CD14-positive monocyte (primary cell): ENCODE results near the gene GPD2. TPM values are rescaled to one million over a fixed set of nuclear protein-coding genes. Genes with fewer than 3 reads are reported as not detected.

Experiments
- DNase-seq, 3 donors: peaks; one replicate each; pipeline ENCODE4 v3.0.0-alpha.2; 2011 to 2022
- H2AFZ ChIP-seq: 2 replicates; pipeline ENCODE4 v1.6.0; 2012; ENCODE audit warnings: mild to moderate bottlenecking, low read depth, low read length, inconsistent platforms; ENCODE audit not compliant: insufficient read depth, poor library complexity, severe bottlenecking
- H3K27ac ChIP-seq, 2 donors: 1 replicate in 1 of 2; 2 replicates in 1 of 2; pipeline ENCODE4 v1.5.1; 2012 to 2013; ENCODE audit warnings: low read length in 2 of 2, control low read depth in 1 of 2, inconsistent platforms in 1 of 2, low read depth in 1 of 2, mild to moderate bottlenecking in 1 of 2
- H3K27me3 ChIP-seq, 2 donors: one replicate each; pipeline versions ENCODE4 v1.6.0 to v1.6.1; 2011 to 2013; ENCODE audit warnings: low read length in 2 of 2; ENCODE audit not compliant: control insufficient read depth in 2 of 2, insufficient read depth in 2 of 2
- H3K36me3 ChIP-seq, 2 donors: replicated peaks in 1 of 2; 1 replicate in 1 of 2; 2 replicates in 1 of 2; pipeline versions ENCODE4 v1.5.1 to v1.6.1; 2012 to 2013; ENCODE audit warnings: low read length in 2 of 2, control low read depth in 1 of 2, inconsistent platforms in 1 of 2, mild to moderate bottlenecking in 1 of 2; ENCODE audit not compliant: insufficient read depth in 2 of 2, control insufficient read depth in 1 of 2
- H3K4me1 ChIP-seq, 2 donors: 1 replicate in 1 of 2; 2 replicates in 1 of 2; pipeline versions ENCODE4 v1.5.1 to v1.6.1; 2012 to 2013; ENCODE audit warnings: low read length in 2 of 2, control low read depth in 1 of 2, inconsistent platforms in 1 of 2, mild to moderate bottlenecking in 1 of 2, moderate library complexity in 1 of 2; ENCODE audit not compliant: insufficient read depth in 2 of 2, control insufficient read depth in 1 of 2
- H3K4me2 ChIP-seq: replicated peaks from 2 replicates; pipeline ENCODE3; 2012; ENCODE audit warnings: low read length, moderate library complexity, mild to moderate bottlenecking; ENCODE audit not compliant: poor library complexity, severe bottlenecking; ENCODE audit errors: extremely low read depth
- H3K4me3 ChIP-seq, 3 experiments: fragments of 200-600 bp in 1 of 3; sonication (generic) in 1 of 3; replicated peaks in 1 of 3; 1 replicate in 2 of 3; 2 replicates in 1 of 3; pipeline ENCODE4 v1.5.1; 2011 to 2013; ENCODE audit warnings: low read length in 3 of 3, mild to moderate bottlenecking in 3 of 3, control low read depth in 2 of 3, low read depth in 2 of 3, inconsistent platforms in 1 of 3, moderate library complexity in 1 of 3
- H3K79me2 ChIP-seq: 2 replicates; pipeline ENCODE4 v1.6.0; 2012; ENCODE audit warnings: mild to moderate bottlenecking, control low read depth, inconsistent platforms, low read length, moderate library complexity; ENCODE audit not compliant: insufficient read depth
- H3K9ac ChIP-seq: 2 replicates; pipeline ENCODE4 v1.6.0; 2017; ENCODE audit warnings: low read length, mild to moderate bottlenecking; ENCODE audit not compliant: insufficient read depth, poor library complexity, severe bottlenecking
- H3K9me3 ChIP-seq, 2 donors: replicated peaks in 1 of 2; 1 replicate in 1 of 2; 2 replicates in 1 of 2; pipeline versions ENCODE4 v1.5.1 to v1.6.1; 2012 to 2013; ENCODE audit warnings: low read length in 2 of 2, control low read depth in 1 of 2; ENCODE audit not compliant: control insufficient read depth in 1 of 2, insufficient read depth in 1 of 2
- H4K20me1 ChIP-seq: 2 replicates; pipeline ENCODE4 v1.6.0; 2012; ENCODE audit warnings: mild to moderate bottlenecking, low read length, control low read depth, moderate library complexity; ENCODE audit not compliant: insufficient read depth
- H3K27ac Mint-ChIP-seq, 7 donors: one replicate each; pipeline ENCODE4 v1.8.0; 2020; ENCODE audit warnings: mild to moderate bottlenecking in 7 of 7, mixed read lengths in 7 of 7, moderate library complexity in 6 of 7, inconsistent platforms in 2 of 7
- H3K27me3 Mint-ChIP-seq, 3 donors: one replicate each; pipeline ENCODE4 v1.8.0; 2021 to 2022; ENCODE audit warnings: low read depth in 3 of 3, mild to moderate bottlenecking in 3 of 3, mixed read lengths in 3 of 3, moderate library complexity in 3 of 3, inconsistent platforms in 1 of 3
- H3K36me3 Mint-ChIP-seq, 2 donors: one replicate each; pipeline ENCODE4 v1.8.0; 2020; ENCODE audit warnings: mixed read lengths in 2 of 2, inconsistent platforms in 1 of 2, mild to moderate bottlenecking in 1 of 2
- H3K4me1 Mint-ChIP-seq: one replicate; pipeline ENCODE4 v1.8.0; 2020; ENCODE audit warnings: mild to moderate bottlenecking, mixed read lengths
- H3K4me3 Mint-ChIP-seq, 2 donors: one replicate each; pipeline ENCODE4 v1.8.0; 2020; ENCODE audit warnings: mild to moderate bottlenecking in 2 of 2, mixed read lengths in 2 of 2, moderate library complexity in 1 of 2
- H3K9me3 Mint-ChIP-seq, 7 donors: one replicate each; pipeline ENCODE4 v1.8.0; 2020 to 2022; ENCODE audit warnings: mixed read lengths in 7 of 7, mild to moderate bottlenecking in 6 of 7, moderate library complexity in 6 of 7, inconsistent platforms in 2 of 7
- CTCF ChIP-seq: fragments of 200-600 bp; IDR thresholded peaks from one replicate; pipeline ENCODE4 v1.8.0; 2022; ENCODE audit warnings: antibody characterized with exemption, mild to moderate bottlenecking
- WGBS: methylation state at CpG from one replicate; pipeline ENCODE4 v1.1.5; 2013; ENCODE audit warnings: missing lambda C conversion rate; ENCODE audit not compliant: insufficient coverage; 5-methylcytosine and 5-hydroxymethylcytosine counted together
- intact Hi-C, 2 donors: fragments of 100-400 bp; cut with micrococcal nuclease; formaldehyde crosslinking; loops; one replicate each; pipeline versions ENCODE4 v1.15.0 to v1.15.1; 2023
- polyA plus RNA-seq, 3 donors: library from polyadenylated mRNA; depleted of rRNA in 1 of 3; unstranded in 2 of 3; stranded (reverse) in 1 of 3; fragments of 300-500 nt in 2 of 3; fragments of >200 nt in 1 of 3; fragmentation: Illumina TruSeq in 2 of 3; gene quantifications; 1 replicate in 2 of 3; 2 replicates in 1 of 3; pipeline ENCODE4 v1.2.3, GENCODE V29; 2012 to 2021

The GPD2 gene
- polyA plus RNA-seq, 3 donors, result 13.4 to 17.1 (median 14.5) TPM

- no CpG with 5 or more reads among the region's 2 CpGs for WGBS
Measured at GRCh38 chr2:156586621-156587020, 150.4 kb downstream of the GPD2 start.

GRCh38 chr2:156589381-156590079 is 153.4 kb downstream of the GPD2 start:
- H3K4me1 Mint-ChIP-seq, result peaks cover 5% of the 10 kb centered on the region
- DNase-seq, result peak; percentile 3 to 13 (median 6)
- Histone ChIP-seq H4K20me1 (no peaks in the 10 kb centered on the region), H3K4me3 (no peak overlapping the region), H2AFZ (no peak overlapping the region), H3K9ac (no peak overlapping the region), H3K36me3 (peaks cover 17 to 22% of the 10 kb centered on the region in 2 donors), H3K4me2 (no peak overlapping the region), H3K9me3 (no peaks in the 10 kb centered on the region), H3K4me1 (no peaks in the 10 kb centered on the region), H3K27ac (no peak overlapping the region), H3K27me3 (no peaks in the 10 kb centered on the region), H3K79me2 (no peaks in the 10 kb centered on the region)
- H3K36me3 Mint-ChIP-seq, result peaks cover 24 to 26% of the 10 kb centered on the region in 2 donors
- 94% methylated on average over 4 of the region's 10 CpGs for WGBS
- H3K27ac Mint-ChIP-seq, result no peak overlapping the region
- intact Hi-C loops, result no loop called here
- peaks cover 0 to 2% (median 0%) of the 10 kb centered on the region in 3 donors for H3K27me3 Mint-ChIP-seq
- peak; percentile 66 for TF ChIP-seq CTCF
- H3K4me3 Mint-ChIP-seq, result no peak overlapping the region
- H3K9me3 Mint-ChIP-seq, result no peaks in the 10 kb centered on the region

More at GRCh38 chr2:156586621-156587020, 150.4 kb downstream of the GPD2 start:
- no peak overlapping the region for H3K4me3 ChIP-seq
- intact Hi-C loops, result no loop called here
- no peaks in the 10 kb centered on the region for H3K79me2 ChIP-seq
- Mint-ChIP-seq H3K27ac (no peak overlapping the region), H3K4me3 (no peak overlapping the region), H3K27me3 (no peaks in the 10 kb centered on the region), H3K36me3 (peaks cover 40 to 41% of the 10 kb centered on the region in 2 donors), H3K9me3 (no peaks in the 10 kb centered on the region), H3K4me1 (peaks cover 5% of the 10 kb centered on the region)
- peaks cover 40 to 49% of the 10 kb centered on the region in 2 donors for H3K36me3 ChIP-seq
- no peaks in the 10 kb centered on the region for H4K20me1 ChIP-seq
- no peak for DNase-seq
- no peaks in the 10 kb centered on the region for H3K27me3 ChIP-seq
- H3K27ac ChIP-seq, result no peak overlapping the region
- H2AFZ ChIP-seq, result no peak overlapping the region
- H3K4me2 ChIP-seq, result no peak overlapping the region
- H3K4me1 ChIP-seq, result no peaks in the 10 kb centered on the region
- TF ChIP-seq CTCF, result no peak
- no peak overlapping the region for H3K9ac ChIP-seq
- H3K9me3 ChIP-seq, result no peaks in the 10 kb centered on the region
